ENCODE data around the gene GNAI3.

DNA sequence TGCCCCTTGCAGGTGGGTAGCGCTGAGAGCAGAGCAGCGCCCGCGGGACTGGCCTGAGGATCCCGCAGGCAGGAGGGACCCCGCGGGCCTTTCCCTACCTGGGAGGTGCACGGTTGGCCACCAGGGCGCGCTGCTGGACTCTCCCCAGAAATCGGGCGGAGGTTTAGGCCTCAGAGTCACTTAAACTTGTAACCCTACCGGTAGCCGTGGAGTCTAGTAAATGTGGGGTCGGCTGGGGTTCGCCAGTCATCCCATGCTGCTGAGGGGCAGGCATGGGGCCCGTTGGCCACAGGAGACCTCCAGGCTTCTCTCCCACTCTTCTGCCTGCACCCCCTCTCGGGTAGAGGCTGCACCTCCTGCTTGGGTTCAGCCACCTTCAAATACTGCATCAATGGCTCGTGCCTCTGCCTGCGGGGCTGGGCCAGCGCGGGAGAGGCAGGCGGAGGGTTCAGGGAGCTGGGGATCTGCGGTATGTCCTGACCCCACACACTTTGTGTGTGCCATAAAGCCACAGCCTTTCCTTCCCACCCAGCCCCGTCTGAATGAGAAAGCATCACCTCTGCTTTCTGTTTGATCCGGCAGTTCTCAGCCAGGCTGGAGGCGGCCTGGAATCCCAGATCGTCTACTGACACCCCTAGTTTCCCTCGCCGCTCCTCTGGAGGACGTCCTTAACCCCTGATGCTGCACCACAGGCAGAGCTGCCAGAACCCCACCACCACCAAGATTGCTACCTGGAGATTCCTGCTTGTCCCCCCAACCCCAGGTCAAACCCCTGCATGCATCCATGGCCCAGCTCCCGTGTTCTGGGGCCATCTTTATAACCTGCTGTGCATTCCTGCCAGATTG, 95.2 kb downstream of the GNAI3 start:
- TF ChIP-seq, protein P1, sequence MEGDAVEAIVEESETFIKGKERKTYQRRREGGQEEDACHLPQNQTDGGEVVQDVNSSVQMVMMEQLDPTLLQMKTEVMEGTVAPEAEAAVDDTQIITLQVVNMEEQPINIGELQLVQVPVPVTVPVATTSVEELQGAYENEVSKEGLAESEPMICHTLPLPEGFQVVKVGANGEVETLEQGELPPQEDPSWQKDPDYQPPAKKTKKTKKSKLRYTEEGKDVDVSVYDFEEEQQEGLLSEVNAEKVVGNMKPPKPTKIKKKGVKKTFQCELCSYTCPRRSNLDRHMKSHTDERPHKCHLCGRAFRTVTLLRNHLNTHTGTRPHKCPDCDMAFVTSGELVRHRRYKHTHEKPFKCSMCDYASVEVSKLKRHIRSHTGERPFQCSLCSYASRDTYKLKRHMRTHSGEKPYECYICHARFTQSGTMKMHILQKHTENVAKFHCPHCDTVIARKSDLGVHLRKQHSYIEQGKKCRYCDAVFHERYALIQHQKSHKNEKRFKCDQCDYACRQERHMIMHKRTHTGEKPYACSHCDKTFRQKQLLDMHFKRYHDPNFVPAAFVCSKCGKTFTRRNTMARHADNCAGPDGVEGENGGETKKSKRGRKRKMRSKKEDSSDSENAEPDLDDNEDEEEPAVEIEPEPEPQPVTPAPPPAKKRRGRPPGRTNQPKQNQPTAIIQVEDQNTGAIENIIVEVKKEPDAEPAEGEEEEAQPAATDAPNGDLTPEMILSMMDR (IDR thresholded peaks at IDR 0.05) = peak; percentile 90 to 96 (median 92)
- TF ChIP-seq POLR2A (IDR thresholded peaks at IDR 0.05) = no peak
